Measurements from ENCODE around the gene PLEKHA8. TPM values are rescaled to one million over a fixed set of nuclear protein-coding genes. Genes with fewer than 3 reads are reported as not detected.
A peak's percentile ranks its signal among the peaks of the same experiment; 100 is the strongest.
"Not testable (repeated sequence)": the region's sequence is repeated elsewhere in the genome, so short reads cannot be mapped to it uniquely, and the experiment has no call there.

The PLEKHA8 gene
- total RNA-seq, 1 donor from 2014 or later = 62.7 TPM

DNA sequence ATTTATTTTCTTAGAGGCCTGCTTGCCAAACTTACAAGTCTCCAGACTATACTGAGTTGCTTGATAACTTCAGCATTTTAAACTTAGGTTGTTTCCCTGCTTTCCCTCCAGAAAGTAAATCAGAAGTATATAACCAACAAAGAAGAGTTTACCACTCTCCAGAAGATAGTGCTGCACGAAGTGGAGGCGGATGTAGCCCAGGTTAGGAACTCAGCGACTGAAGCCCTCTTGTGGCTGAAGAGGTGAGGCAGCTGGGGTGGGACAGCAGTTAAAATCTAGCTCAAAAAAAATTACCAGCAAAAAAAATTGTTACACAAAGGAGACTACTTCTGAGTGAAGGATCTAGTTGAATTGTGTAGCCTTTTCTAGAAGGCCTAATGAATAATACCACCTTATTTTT lies 33.6 kb downstream of the PLEKHA8 start:
- H3K4me1 Mint-ChIP-seq; H3K9me3 Mint-ChIP-seq; H3K4me3 Mint-ChIP-seq; H3K27ac ChIP-seq; H3K27me3 Mint-ChIP-seq (ENCODE audit: insufficient read depth, low read depth); H3K27ac Mint-ChIP-seq; H3K4me3 ChIP-seq; H3K4me1 ChIP-seq; H3K4me2 ChIP-seq; H3K9me3 ChIP-seq (ENCODE audit: low read depth); H3K79me2 ChIP-seq (ENCODE audit: low read depth); H2AFZ ChIP-seq (replicated peaks); H3K9ac ChIP-seq; H3K27me3 ChIP-seq: not testable (repeated sequence)
- H3K36me3 ChIP-seq = peaks cover 31% of the 10 kb centered on the region
- H4K20me1 ChIP-seq (ENCODE audit: low read depth) = peaks cover 16% of the 10 kb centered on the region
- DNase-seq (ENCODE audit: low spot score) = peak; percentile 30
- H3K36me3 Mint-ChIP-seq = peaks cover 43% of the 10 kb centered on the region
- H3F3A ChIP-seq (ENCODE audit: low read depth) = peaks cover 14% of the 10 kb centered on the region
- TF ChIP-seq, protein P1, sequence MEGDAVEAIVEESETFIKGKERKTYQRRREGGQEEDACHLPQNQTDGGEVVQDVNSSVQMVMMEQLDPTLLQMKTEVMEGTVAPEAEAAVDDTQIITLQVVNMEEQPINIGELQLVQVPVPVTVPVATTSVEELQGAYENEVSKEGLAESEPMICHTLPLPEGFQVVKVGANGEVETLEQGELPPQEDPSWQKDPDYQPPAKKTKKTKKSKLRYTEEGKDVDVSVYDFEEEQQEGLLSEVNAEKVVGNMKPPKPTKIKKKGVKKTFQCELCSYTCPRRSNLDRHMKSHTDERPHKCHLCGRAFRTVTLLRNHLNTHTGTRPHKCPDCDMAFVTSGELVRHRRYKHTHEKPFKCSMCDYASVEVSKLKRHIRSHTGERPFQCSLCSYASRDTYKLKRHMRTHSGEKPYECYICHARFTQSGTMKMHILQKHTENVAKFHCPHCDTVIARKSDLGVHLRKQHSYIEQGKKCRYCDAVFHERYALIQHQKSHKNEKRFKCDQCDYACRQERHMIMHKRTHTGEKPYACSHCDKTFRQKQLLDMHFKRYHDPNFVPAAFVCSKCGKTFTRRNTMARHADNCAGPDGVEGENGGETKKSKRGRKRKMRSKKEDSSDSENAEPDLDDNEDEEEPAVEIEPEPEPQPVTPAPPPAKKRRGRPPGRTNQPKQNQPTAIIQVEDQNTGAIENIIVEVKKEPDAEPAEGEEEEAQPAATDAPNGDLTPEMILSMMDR (IDR thresholded peaks at IDR 0.05) = peak; percentile 56

DNA sequence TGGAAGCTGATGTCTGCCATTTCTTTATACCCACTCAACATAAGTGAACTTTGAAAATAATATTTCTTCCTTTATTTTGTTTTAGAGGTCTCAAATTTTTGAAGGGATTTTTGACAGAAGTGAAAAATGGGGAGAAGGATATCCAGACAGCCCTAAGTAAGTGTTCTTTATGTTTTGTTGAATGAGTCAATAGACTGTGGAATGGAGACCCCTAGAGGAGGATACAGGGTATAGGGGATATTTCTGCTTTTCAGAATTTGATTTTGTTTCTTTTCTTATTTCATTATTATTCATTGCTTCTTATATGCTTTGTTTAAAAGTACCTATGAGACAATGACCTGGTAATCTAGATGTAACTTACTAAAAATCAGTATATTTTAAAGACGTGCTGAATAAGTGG lies 34.4 kb downstream of the PLEKHA8 start:
- Histone ChIP-seq H3K4me2 (no peak overlapping the region), H3K79me2 (ENCODE audit: low read depth) (no peaks in the 10 kb centered on the region), H3K27me3 (no peaks in the 10 kb centered on the region), H3K9me3 (ENCODE audit: low read depth) (no peaks in the 10 kb centered on the region), H4K20me1 (ENCODE audit: low read depth) (peaks cover 16% of the 10 kb centered on the region), H3F3A (ENCODE audit: low read depth) (peaks cover 14% of the 10 kb centered on the region), H3K4me3 (no peak overlapping the region), H3K36me3 (peaks cover 25% of the 10 kb centered on the region), H2AFZ (replicated peaks) (no peak overlapping the region), H3K4me1 (no peaks in the 10 kb centered on the region), H3K9ac (no peak overlapping the region), H3K27ac (no peak overlapping the region)
- DNase-seq (ENCODE audit: low spot score) = peak; percentile 10
- Mint-ChIP-seq H3K4me1 (peaks cover 6% of the 10 kb centered on the region), H3K9me3 (peaks cover 2% of the 10 kb centered on the region), H3K27ac (no peak overlapping the region), H3K4me3 (no peak overlapping the region), H3K36me3 (peaks cover 41% of the 10 kb centered on the region), H3K27me3 (ENCODE audit: insufficient read depth, low read depth) (peaks cover 2% of the 10 kb centered on the region)
- no peak for TF ChIP-seq EZH2phosphoT487 (IDR thresholded peaks at IDR 0.05)
- TF ChIP-seq, protein P1 (IDR thresholded peaks at IDR 0.05) = peak; percentile 65

DNA sequence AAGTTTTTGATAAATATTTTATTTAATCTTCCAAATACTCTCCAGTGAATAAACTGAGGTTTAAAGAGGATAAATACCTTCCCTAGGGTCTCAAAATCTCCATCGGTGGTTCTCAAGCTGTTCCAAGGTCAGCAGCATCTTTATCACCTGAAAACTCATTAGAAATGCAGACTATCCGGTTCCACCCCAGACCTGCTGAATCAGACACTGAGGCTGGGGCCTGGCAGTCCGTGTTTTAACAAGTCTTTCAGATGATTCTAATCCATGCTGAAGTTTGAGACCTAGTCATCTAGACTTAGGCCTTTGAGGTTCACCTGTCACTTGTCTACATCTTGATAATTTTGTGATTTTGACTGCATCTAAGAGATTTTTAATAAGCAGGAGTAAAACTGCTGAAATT lies 37.5 kb downstream of the PLEKHA8 start:
- no peaks in the 10 kb centered on the region for H3K9me3 ChIP-seq (ENCODE audit: low read depth)
- peaks cover 6% of the 10 kb centered on the region for H3K4me1 Mint-ChIP-seq
- peaks cover 26% of the 10 kb centered on the region for H4K20me1 ChIP-seq (ENCODE audit: low read depth)
- no peak overlapping the region for H2AFZ ChIP-seq (replicated peaks)
- DNase-seq (ENCODE audit: low spot score) = no peak
- no peaks in the 10 kb centered on the region for H3K9me3 Mint-ChIP-seq
- TF ChIP-seq, protein P1 (IDR thresholded peaks at IDR 0.05) = no peak
- TF ChIP-seq EZH2 (IDR thresholded peaks at IDR 0.05) (no peak), EZH2phosphoT487 (IDR thresholded peaks at IDR 0.05) (no peak)
- H3K79me2 ChIP-seq (ENCODE audit: low read depth) = peaks cover 3% of the 10 kb centered on the region
- no peak overlapping the region for H3K27ac Mint-ChIP-seq
- no peak overlapping the region for H3K4me2 ChIP-seq
- no peaks in the 10 kb centered on the region for H3K27me3 ChIP-seq
- H3K4me1 ChIP-seq = no peaks in the 10 kb centered on the region
- no peak overlapping the region for H3K4me3 Mint-ChIP-seq
- H3K36me3 ChIP-seq = peaks cover 9% of the 10 kb centered on the region
- no peak overlapping the region for H3K27ac ChIP-seq
- peaks cover 2% of the 10 kb centered on the region for H3K27me3 Mint-ChIP-seq (ENCODE audit: insufficient read depth, low read depth)
- H3F3A ChIP-seq (ENCODE audit: low read depth) = peaks cover 9% of the 10 kb centered on the region
- H3K4me3 ChIP-seq = no peak overlapping the region
- H3K36me3 Mint-ChIP-seq = peaks cover 33% of the 10 kb centered on the region
- no peak overlapping the region for H3K9ac ChIP-seq

DNA sequence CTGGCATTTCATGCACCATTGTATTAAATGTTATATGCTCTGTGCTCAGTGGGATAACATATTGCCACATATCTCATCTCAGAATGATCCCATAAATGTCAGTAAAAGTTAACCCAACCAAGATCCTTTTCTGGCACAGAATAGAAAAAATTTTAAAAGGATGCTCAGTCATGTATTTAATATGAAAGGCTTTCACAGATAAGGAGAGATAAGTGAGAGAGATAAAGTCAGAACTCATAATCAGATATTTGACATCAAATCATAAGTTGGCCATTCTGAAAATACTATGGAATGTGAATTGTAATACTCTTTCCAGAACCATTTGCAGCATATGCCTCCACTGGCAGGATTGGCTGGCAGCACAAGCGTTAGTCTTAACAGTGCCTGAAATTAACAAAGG lies 38.5 kb downstream of the PLEKHA8 start:
- peaks cover 38% of the 10 kb centered on the region for H3K36me3 Mint-ChIP-seq
- no peak overlapping the region for H3K4me2 ChIP-seq
- no peak overlapping the region for H3K9ac ChIP-seq
- no peaks in the 10 kb centered on the region for H3K9me3 ChIP-seq (ENCODE audit: low read depth)
- peaks cover 26% of the 10 kb centered on the region for H4K20me1 ChIP-seq (ENCODE audit: low read depth)
- no peaks in the 10 kb centered on the region for H3K27me3 ChIP-seq
- H3K27ac ChIP-seq = no peak overlapping the region
- H3K9me3 Mint-ChIP-seq = no peaks in the 10 kb centered on the region
- peaks cover 6% of the 10 kb centered on the region for H3K4me1 Mint-ChIP-seq
- no peak overlapping the region for H3K27ac Mint-ChIP-seq
- no peak overlapping the region for H2AFZ ChIP-seq (replicated peaks)
- H3K4me1 ChIP-seq = no peaks in the 10 kb centered on the region
- no peak overlapping the region for H3K4me3 Mint-ChIP-seq
- H3F3A ChIP-seq (ENCODE audit: low read depth) = peaks cover 3% of the 10 kb centered on the region
- H3K79me2 ChIP-seq (ENCODE audit: low read depth) = peaks cover 3% of the 10 kb centered on the region
- H3K4me3 ChIP-seq = no peak overlapping the region
- H3K27me3 Mint-ChIP-seq (ENCODE audit: insufficient read depth, low read depth) = peaks cover 2% of the 10 kb centered on the region
- no peak for DNase-seq (ENCODE audit: low spot score)
- H3K36me3 ChIP-seq = peaks cover 9% of the 10 kb centered on the region
- no peak for TF ChIP-seq EZH2phosphoT487 (IDR thresholded peaks at IDR 0.05)
